Occipital lobe (tissue), 2 donors: ENCODE data around the gene XPA. TPM values are rescaled to one million over a fixed set of nuclear protein-coding genes. Genes with fewer than 3 reads are reported as not detected.
"Not testable (repeated sequence)": the region's sequence is repeated elsewhere in the genome, so short reads cannot be mapped to it uniquely, and the experiment has no call there.

Experiments used
- DNase-seq: peaks from one replicate; lab custom pipeline; 2025; lab: John Stamatoyannopoulos, UW
- total RNA-seq: library from RNA; depleted of rRNA; stranded (reverse); fragments of >200 nt; gene quantifications from one replicate; pipeline ENCODE4 v1.2.3, GENCODE V29; 2014

Gene XPA
- total RNA-seq, 1 donor from 2014 or later: 20.9 TPM

DNA sequence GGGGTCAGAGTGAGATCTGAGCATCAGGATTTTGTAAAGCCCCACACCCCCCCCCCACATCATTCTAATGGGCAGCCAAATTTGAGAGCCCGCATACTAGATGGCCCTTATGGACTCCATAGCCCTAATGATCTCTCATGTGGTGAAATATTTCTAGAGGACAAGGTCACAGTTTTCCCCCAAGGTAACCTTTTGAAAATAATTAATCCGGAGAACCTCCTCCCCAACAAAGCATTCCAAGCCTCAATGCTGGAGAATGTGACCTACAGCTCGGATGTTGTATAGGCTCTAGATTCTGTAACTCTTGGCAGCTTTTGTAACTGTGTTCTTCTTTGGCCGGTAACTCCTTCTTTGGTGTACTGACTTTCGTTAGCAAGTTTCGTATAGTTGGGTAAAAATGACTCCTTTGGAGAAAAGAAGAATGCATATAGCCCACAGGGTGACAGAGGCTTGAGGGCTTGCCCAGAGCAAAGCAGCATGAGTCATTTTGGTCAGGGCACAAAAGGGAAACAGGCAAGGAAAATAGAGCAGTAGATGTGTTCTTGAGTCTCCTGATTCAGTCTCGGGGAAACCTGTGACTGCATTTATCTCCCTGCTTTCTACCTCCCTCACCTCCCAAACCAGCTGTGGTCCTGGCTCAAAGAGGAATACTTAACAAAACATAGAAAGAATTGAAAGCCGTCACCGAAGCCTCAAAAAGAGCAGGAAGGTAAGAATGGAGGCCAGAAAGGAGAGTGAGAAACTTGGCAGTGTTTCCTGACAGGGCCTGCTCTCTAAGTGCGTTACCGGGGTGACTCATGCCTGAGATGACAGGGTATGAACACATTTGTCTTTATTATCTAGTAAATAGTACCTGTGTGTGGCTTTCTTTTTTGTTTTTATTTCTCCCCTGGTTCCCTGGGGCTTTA is 6.6 kb upstream of the XPA start:
- DNase-seq: no peak

DNA sequence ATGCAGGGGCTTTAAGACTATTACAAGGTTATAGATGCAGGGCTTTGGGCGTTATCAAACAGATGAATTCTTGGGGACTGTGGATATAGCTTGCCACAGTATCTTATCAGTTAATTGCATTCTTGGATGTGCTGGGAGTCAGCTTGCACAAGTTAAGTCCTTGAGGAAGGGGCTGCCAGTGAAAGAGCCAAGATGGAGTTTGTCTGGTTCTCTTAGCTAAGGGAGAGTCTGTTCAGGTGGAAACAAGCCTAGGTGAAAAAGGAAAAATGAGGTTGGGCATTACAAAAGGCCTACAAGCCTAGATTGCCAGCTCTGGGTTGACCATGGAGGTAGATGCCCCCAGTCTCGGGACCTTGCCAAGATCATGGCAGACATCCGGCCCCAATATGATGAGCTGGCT is 2.7 kb upstream of the XPA start:
- DNase-seq: not testable (repeated sequence)

DNA sequence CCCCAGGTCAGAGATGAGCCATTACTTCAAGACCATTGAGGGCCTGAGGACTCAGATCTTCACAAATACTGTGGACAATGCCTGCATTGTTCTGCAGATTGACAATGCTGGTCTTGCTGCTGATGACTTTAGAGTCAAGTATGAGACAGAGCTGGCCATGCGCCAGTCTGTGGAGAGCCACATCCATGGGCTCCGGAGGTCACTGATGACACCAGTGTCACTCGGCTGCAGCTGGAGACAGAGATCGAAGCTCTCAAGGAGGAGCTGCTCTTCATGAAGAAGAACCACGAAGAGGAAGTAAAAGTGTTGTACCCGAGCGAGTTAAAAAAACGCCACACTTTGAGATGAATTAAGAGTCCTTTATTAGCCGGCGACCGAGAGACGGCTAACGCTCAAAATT is 2.1 kb upstream of the XPA start:
- DNase-seq: peak; percentile 14

DNA sequence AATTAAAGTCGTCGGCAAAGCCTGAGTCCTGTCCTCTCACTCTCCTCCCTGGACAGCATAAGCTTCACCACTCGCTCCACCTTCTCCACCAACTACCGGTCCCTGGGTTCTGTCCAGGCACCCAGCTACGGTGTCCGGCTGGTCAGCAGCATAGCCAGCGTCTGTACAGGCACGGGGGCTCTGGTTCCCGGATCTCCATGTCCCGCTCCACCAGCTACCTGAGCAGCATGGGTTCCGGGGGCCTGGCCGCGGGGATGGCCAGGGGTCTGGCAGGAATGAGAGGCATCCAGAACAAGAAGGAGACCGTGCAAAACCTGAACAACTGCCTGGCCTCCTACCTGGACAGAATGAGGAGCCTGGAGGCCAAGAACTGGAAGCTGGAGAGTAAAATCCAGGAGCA is 1.7 kb upstream of the XPA start:
- DNase-seq: no peak

DNA sequence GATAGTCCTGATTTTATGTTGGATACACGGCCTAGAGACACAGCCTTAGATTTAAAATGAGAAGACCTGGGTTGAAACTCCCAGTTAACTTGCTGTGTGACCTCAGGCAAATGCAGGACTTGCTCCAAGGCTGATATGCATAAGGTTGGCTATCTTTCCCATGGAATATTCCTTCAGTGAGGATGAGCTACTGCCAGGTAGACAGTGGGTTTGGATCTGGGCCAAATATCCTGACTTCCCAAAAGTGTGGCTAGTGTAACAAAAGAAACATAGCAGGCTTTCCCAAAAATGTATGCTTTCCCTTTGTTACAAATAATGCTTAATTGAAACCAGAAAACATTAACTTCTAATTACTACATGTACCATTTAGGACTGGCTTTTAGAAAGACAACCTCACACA is 697 bp upstream of the XPA start:
- DNase-seq: no peak

GRCh38 chr9:97695995-97696802 is 941 bp downstream of the XPA start:
- no peak for DNase-seq

DNA sequence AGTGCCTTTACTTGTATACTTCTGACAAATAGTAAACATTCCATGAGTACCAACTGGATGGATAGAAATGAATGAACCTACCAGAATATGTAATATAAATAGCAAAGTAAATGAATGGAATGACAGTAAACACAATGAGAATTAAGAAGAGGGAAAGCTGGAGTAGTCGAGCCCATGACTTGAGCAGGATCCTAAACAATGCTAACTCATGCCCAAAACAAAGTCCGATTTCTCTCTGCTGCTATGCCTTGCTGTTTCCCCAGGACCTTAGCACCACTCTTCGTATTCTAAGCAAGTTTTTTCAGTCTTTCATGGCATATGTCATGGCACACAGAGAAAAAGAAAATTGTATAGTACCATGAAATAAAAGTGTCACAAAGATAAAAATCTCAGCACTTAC is 1.8 kb downstream of the XPA start:
- no peak for DNase-seq

GRCh38 chr9:97694769-97695168 is 2.4 kb downstream of the XPA start:
- DNase-seq: no peak

GRCh38 chr9:97689401-97690180 is 7.5 kb downstream of the XPA start:
- no peak for DNase-seq

GRCh38 chr9:97688654-97689053 is 8.5 kb downstream of the XPA start:
- no peak for DNase-seq

- no peak for DNase-seq
Measured at GRCh38 chr9:97682242-97682641, 14.9 kb downstream of the XPA start.

GRCh38 chr9:97675655-97676054 is 21.5 kb downstream of the XPA start:
- no peak for DNase-seq

DNA sequence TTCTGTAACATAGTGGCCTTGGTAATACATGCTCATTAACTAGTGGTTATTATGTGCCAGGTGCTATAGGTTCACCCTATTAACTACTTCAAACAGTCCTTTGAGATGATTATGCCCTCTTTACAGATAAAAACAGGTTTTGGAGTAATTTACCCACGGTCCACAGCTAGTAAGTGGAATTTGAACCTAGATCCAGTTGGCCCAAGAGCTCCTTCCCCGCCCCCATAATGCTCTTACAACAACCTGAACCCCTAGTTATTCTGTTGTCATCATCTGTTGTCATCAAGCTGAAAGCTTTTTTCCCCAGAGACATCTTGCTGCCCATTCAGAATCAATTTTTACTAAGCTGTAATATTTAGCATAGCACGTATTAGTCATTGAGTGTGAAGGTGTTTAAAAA is 23.2 kb downstream of the XPA start:
- no peak for DNase-seq

- DNase-seq: no peak
Measured at GRCh38 chr9:97672403-97672802, 24.7 kb downstream of the XPA start.

DNA sequence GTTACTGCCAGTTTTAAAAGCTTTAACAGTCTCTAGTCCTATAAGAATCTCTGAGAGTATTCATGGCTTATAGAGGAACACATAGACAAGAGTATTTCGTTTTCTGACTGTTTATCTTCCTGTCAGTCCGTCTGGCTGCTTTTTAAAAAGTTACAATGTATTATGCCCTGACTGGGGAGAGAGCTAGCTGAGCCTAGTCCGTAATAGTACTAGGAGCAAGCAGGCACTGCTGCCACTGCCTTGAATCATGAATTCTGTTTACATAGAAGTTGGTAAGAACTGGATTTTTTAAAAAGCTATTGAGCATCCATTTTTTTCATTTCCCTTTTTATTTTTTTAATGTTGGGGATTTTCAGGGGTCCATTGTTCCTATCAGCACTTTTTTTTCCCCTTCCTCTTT is 26.6 kb downstream of the XPA start:
- no peak for DNase-seq

- DNase-seq: no peak
Measured at GRCh38 chr9:97668485-97668884, 28.7 kb downstream of the XPA start.

DNA sequence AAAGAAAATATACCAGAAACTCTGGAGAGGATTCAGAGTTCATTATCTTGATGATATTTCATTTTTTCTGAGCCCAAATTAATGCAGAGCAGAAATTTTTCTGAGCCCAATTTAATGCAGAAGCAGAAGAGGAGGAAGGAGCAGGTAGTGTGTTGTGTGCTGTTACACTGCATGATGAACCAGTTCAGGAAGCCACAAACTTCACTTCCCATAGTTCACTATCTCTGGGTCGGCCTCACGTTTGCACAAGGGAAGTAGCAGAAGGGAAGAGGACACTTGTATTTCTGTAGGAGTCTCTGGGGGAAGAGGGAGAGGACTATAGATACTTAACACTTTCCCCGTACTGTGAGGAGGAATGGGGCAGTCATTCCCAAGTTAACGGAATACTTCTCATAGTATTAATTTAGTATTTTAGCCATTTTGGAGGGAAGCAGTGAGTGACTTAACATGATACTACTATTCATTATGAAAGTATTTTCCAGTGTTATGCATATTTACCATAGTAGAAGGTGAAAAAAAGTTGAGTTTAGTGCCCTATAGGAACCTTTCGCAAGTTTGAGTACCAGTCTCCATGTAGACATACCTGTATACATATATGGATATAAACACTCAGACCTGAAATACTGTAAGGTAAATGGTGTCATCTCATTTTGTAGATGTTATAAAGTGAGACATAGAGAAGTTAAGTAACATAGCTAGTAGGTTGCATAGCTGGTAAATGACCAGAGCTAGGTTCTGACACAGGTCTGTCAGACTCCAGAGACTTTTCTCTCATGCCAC is 30.0 kb downstream of the XPA start:
- no peak for DNase-seq

DNA sequence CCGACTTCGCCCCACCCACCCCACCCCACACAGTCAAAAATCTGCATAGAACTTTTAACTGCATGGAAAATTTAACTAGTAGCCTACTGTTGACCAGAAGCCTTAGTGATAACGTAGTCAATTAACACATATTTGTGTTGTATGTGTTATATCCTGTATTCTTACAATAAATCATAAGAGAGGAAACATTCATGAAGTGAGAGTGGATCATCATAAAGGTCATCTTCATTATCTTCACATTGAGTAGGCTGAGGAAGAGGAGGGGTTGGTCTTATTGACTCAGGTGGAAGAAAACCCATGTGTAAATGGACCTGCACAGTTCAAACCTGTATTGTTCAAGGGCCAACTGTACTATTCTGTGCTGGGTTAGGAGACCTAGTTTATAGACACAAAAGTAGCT is 31.4 kb downstream of the XPA start:
- DNase-seq: no peak

DNA sequence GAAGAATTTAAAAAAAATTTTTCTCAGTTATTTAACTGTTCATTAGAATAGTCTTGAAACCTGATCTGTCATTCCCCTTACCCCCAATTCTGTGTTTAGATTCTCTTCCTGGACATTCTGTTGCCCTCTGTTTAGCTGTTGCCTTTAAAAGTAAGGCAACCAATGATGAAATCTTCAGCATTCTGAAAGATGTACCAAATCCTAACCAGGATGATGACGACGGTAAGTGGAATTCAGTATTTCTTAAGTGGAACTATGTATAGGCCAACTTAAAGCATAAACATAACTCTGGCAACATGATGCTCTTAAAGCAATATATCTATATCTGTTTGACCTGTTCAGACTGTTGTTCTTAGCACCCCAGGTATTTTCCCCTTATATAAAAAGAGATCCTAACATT is 36.3 kb downstream of the XPA start:
- no peak for DNase-seq

- no peak for DNase-seq
Measured at GRCh38 chr9:97660340-97660739, 36.8 kb downstream of the XPA start.

GRCh38 chr9:97659771-97660170 is 37.4 kb downstream of the XPA start:
- DNase-seq: no peak
